HG03571 (cell line): ENCODE results near the gene DCAF8.

Experiments
- ATAC-seq: cut with Tn5 transposase; IDR thresholded peaks from one replicate; pipeline ENCODE4 v1.9.1; 2021; ENCODE audit not compliant: unreplicated experiment

Gene DCAF8

GRCh38 chr1:160206421-160207117 lies 55.8 kb downstream of the DCAF8 start:
- no peak for ATAC-seq

GRCh38 chr1:160206036-160206389 lies 56.3 kb downstream of the DCAF8 start:
- ATAC-seq = no peak

- peak; percentile 43 for ATAC-seq
These were observed 56.9 kb downstream of the DCAF8 start, which contains the start of gene PEA15 for GRCh38 chr1:160205242-160206035. TSS of gene PEA15 (plus strand) at chr1:160205384. CDS start at chr1:160211545, 6,161 bp downstream.

GRCh38 chr1:160204526-160205241 lies 57.7 kb downstream of the DCAF8 start:
- ATAC-seq = peak; percentile 46

GRCh38 chr1:160200786-160201185 lies 61.6 kb downstream of the DCAF8 start:
- no peak for ATAC-seq

GRCh38 chr1:160197231-160197630 lies 65.1 kb downstream of the DCAF8 start:
- ATAC-seq = no peak

- no peak for ATAC-seq
These were observed 66.2 kb downstream of the DCAF8 start for GRCh38 chr1:160196143-160196542.

- no peak for ATAC-seq
These were observed 67.7 kb downstream of the DCAF8 start for GRCh38 chr1:160194737-160195059.

- ATAC-seq = no peak
These were observed 68.3 kb downstream of the DCAF8 start for GRCh38 chr1:160193832-160194736.

- ATAC-seq = no peak
These were observed 69.1 kb downstream of the DCAF8 start for GRCh38 chr1:160193091-160193819.

GRCh38 chr1:160192234-160192633 lies 70.1 kb downstream of the DCAF8 start:
- ATAC-seq = no peak

GRCh38 chr1:160191756-160192155 lies 70.6 kb downstream of the DCAF8 start:
- no peak for ATAC-seq

- ATAC-seq = no peak
These were observed 72.4 kb downstream of the DCAF8 start, which contains the start of gene CASQ1 for GRCh38 chr1:160189649-160190625. TSS of gene CASQ1 (plus strand) at chr1:160190575. CDS start at chr1:160190752, 177 bp downstream.

- no peak for ATAC-seq
These were observed 74.0 kb downstream of the DCAF8 start for GRCh38 chr1:160188341-160188740.

- no peak for ATAC-seq
These were observed 74.9 kb downstream of the DCAF8 start for GRCh38 chr1:160187407-160187806.

- no peak for ATAC-seq
These were observed 75.6 kb downstream of the DCAF8 start for GRCh38 chr1:160186729-160187128.

GRCh38 chr1:160186246-160186645 lies 76.1 kb downstream of the DCAF8 start:
- no peak for ATAC-seq

- ATAC-seq = no peak
These were observed 83.0 kb downstream of the DCAF8 start for GRCh38 chr1:160179336-160179735.

- no peak for ATAC-seq
These were observed 83.6 kb downstream of the DCAF8 start for GRCh38 chr1:160178731-160179130.
